ENCODE data around the gene CPN1. TPM values are rescaled to one million over a fixed set of nuclear protein-coding genes. Genes with fewer than 3 reads are reported as not detected.
A peak's percentile ranks its signal among the peaks of the same experiment; 100 is the strongest.

Gene CPN1
- total and polyA plus RNA-seq, 2 experiments from 2014 or later: 0.32 TPM; not detected in 1

DNA sequence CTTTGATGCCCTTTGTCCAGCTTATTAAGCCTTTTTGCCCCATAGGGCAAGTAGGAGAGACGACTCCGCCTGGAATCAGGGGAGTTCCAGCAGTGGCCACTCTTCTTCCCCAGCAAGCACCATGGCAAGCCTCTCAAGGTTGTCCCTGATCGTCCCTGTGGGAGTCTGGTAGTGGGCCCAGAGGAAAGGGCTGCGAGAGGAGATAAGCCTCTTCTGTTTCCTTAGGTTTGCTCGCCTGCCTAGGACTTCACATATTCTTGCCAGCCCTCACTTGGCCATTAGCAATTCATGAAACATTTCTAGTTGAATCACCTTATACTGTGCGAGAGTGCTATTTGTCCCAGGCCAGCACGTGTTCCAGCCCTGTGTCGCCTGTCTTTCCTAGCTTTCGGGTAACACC is 47.8 kb upstream of the CPN1 start (continued):
- TF ChIP-seq JUNB (IDR thresholded peaks at IDR 0.05; ENCODE audit: unreplicated experiment) (no peak), STAT1 (IDR thresholded peaks at IDR 0.05; ENCODE audit: unreplicated experiment) (no peak)
- TF ChIP-seq, protein P1, sequence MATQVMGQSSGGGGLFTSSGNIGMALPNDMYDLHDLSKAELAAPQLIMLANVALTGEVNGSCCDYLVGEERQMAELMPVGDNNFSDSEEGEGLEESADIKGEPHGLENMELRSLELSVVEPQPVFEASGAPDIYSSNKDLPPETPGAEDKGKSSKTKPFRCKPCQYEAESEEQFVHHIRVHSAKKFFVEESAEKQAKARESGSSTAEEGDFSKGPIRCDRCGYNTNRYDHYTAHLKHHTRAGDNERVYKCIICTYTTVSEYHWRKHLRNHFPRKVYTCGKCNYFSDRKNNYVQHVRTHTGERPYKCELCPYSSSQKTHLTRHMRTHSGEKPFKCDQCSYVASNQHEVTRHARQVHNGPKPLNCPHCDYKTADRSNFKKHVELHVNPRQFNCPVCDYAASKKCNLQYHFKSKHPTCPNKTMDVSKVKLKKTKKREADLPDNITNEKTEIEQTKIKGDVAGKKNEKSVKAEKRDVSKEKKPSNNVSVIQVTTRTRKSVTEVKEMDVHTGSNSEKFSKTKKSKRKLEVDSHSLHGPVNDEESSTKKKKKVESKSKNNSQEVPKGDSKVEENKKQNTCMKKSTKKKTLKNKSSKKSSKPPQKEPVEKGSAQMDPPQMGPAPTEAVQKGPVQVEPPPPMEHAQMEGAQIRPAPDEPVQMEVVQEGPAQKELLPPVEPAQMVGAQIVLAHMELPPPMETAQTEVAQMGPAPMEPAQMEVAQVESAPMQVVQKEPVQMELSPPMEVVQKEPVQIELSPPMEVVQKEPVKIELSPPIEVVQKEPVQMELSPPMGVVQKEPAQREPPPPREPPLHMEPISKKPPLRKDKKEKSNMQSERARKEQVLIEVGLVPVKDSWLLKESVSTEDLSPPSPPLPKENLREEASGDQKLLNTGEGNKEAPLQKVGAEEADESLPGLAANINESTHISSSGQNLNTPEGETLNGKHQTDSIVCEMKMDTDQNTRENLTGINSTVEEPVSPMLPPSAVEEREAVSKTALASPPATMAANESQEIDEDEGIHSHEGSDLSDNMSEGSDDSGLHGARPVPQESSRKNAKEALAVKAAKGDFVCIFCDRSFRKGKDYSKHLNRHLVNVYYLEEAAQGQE (IDR thresholded peaks at IDR 0.05; ENCODE audit: unreplicated experiment): no peak

GRCh38 chr10:100128951-100129350 is 47.3 kb upstream of the CPN1 start:
- DNase-seq (ENCODE audit: low spot score) (no peak), ATAC-seq (peak; percentile 35; the same call in 1 of the 3 replicates)
- Histone ChIP-seq H3K4me1 (ENCODE audit: insufficient read depth) (no peaks in the 10 kb centered on the region), H3F3A (replicated peaks; ENCODE audit: low read depth) (no peaks in the 10 kb centered on the region), H2AFZ (peak overlapping the region; percentile 48; the same call in 1 of the 2 replicates), H3K36me3 (ENCODE audit: insufficient read depth) (no peaks in the 10 kb centered on the region), H3K4me3 (no peak overlapping the region), H3K9me2 (ENCODE audit: insufficient read depth) (peaks cover 2% of the 10 kb centered on the region; the same call in 1 of the 2 replicates), H3K4me2 (no peak overlapping the region), H3K27ac (ENCODE audit: low read depth) (no peak overlapping the region), H3K79me2 (replicated peaks; ENCODE audit: insufficient read depth) (no peaks in the 10 kb centered on the region), H4K20me1 (replicated peaks; ENCODE audit: insufficient read depth) (no peaks in the 10 kb centered on the region), H3K27me3 (ENCODE audit: insufficient read depth) (no peaks in the 10 kb centered on the region)
- H3K4me3 Mint-ChIP-seq: no peak overlapping the region
- peaks cover 3% of the 10 kb centered on the region for H3K27me3 Mint-ChIP-seq (ENCODE audit: insufficient read depth, low read depth, poor library complexity)
- 0 out of 3 replicates have a peak, but pooled peaks cover 2% of the 10 kb centered on the region for H3K36me3 Mint-ChIP-seq (ENCODE audit: low read depth)
- no peak overlapping the region for H3K27ac Mint-ChIP-seq
- no peaks in the 10 kb centered on the region for H3K4me1 Mint-ChIP-seq
- H3K9me3 Mint-ChIP-seq: peaks cover 4% of the 10 kb centered on the region; the same call in 2 of the 3 replicates
- no peak for TF ChIP-seq EZH2phosphoT487 (IDR thresholded peaks at IDR 0.05; ENCODE audit: unreplicated experiment)
- no peak for TF ChIP-seq NANOG (IDR thresholded peaks at IDR 0.05; ENCODE audit: borderline replicate concordance)
- TF ChIP-seq, protein P2, sequence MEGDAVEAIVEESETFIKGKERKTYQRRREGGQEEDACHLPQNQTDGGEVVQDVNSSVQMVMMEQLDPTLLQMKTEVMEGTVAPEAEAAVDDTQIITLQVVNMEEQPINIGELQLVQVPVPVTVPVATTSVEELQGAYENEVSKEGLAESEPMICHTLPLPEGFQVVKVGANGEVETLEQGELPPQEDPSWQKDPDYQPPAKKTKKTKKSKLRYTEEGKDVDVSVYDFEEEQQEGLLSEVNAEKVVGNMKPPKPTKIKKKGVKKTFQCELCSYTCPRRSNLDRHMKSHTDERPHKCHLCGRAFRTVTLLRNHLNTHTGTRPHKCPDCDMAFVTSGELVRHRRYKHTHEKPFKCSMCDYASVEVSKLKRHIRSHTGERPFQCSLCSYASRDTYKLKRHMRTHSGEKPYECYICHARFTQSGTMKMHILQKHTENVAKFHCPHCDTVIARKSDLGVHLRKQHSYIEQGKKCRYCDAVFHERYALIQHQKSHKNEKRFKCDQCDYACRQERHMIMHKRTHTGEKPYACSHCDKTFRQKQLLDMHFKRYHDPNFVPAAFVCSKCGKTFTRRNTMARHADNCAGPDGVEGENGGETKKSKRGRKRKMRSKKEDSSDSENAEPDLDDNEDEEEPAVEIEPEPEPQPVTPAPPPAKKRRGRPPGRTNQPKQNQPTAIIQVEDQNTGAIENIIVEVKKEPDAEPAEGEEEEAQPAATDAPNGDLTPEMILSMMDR (conservative IDR thresholded peaks at IDR 0.05; ENCODE audit: low read depth in 2 of 2): no peak
- TF ChIP-seq STAT1 (IDR thresholded peaks at IDR 0.05; ENCODE audit: unreplicated experiment): no peak
- no peak for TF ChIP-seq ZNF462 (CRISPR knock-in tag; IDR thresholded peaks at IDR 0.05)
- TF ChIP-seq ZNF114 (CRISPR knock-in tag; IDR thresholded peaks at IDR 0.05): no peak
- no peak for TF ChIP-seq POLR2AphosphoS5 (IDR thresholded peaks at IDR 0.05; ENCODE audit: low read depth)
- TF ChIP-seq EZH2 (IDR thresholded peaks at IDR 0.05; ENCODE audit: low read depth, unreplicated experiment): no peak
- no peak for TF ChIP-seq JUNB (IDR thresholded peaks at IDR 0.05; ENCODE audit: unreplicated experiment)
- TF ChIP-seq CREB1 (CRISPR knock-in tag; IDR thresholded peaks at IDR 0.05; ENCODE audit: low read depth): no peak
